ENCODE data around the gene BIRC2. TPM values are rescaled to one million over a fixed set of nuclear protein-coding genes. Genes with fewer than 3 reads are reported as not detected.
A peak's percentile ranks its signal among the peaks of the same experiment; 100 is the strongest.

The BIRC2 gene
- total RNA-seq, 4 donors from 2014 or later = 25.6 to 40.3 (median 33.5) TPM

DNA sequence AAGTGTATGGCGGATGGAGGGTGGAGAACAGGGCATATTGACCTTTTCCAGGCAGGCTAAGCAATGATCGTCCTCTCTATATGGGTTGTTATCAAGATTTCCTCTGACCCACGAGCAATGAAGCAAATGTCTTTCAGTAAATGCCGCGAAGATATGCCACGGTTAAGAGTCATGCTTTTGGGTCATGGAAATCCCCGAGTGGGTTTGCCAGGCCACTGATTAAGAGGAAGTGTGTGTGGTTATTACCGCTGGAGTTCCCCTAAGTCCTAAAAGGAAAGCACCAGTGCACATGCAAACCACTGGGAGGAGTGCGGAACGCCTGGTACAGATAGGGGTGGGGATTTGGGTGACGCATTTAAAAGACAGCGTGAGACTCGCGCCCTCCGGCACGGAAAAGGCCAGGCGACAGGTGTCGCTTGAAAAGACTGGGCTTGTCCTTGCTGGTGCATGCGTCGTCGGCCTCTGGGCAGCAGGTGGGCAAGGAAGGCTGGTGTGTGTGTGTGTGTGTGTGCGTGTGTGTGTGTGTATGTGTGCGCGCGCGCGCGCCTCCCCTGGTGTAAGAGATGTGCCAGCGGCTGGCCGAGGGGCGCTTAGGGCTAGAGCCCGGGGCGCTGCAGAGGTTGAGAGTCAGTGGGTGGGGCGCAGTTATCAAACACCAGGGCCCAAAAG lies 29.8 kb upstream of the BIRC2 start, which contains the start of gene BIRC3:
TSS of gene BIRC3 (plus strand) at position 386 of the 669 bp plus-strand sequence. CDS start 7,026 bp downstream, outside the sequence.
- Histone ChIP-seq H3K4me1 (peaks cover 7 to 78% (median 68%) of the 10 kb centered on the region in 4 donors), H3K4me3 (peak within 1 kb of the TSS; percentile 61 to 80 (median 66)), H3K36me3 (no peaks in the 10 kb centered on the region), H3K27ac (replicated peaks in 1 of 4) (peak within 1 kb of the TSS; percentile 77 to 87 (median 84)), H3K9me3 (no peaks in the 10 kb centered on the region), H3K27me3 (no peaks in the 10 kb centered on the region)
- 1% methylated on average over 34 of the region's 34 CpGs for WGBS
- peak; percentile 93 for DNase-seq (ENCODE audit: extremely low spot score)
- intact Hi-C loops (cut with DNase I) = no loop called here
- peak; percentile 31 to 59 (median 36) for TF ChIP-seq CTCF (IDR thresholded peaks at IDR 0.05)
- peak; percentile 7 for TF ChIP-seq EP300 (IDR thresholded peaks at IDR 0.05)
- peak; percentile 84 to 85 for TF ChIP-seq POLR2AphosphoS5 (IDR thresholded peaks at IDR 0.05)
- no peak for TF ChIP-seq POLR2A (IDR thresholded peaks at IDR 0.05; ENCODE audit: low read depth)

DNA sequence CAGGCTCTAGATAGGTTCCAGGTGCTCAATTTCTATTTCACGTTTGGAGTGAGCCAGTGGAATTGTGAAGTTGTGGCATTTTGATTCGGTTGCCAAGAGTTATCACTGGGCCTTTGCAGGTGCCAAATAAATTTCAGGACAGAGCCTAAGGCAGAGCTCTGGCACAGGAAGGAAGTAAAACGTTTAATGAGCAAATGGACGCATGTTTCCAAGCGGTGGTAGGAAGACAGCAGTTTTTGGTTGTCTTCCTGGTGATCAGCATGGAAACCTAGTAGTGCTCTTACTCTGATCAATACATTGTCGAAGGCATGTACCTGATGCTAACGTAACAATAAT lies 29.3 kb upstream of the BIRC2 start:
- 36% methylated on average over 7 of the region's 7 CpGs for whole genome bisulfite sequencing
- H3K4me1 ChIP-seq = peaks cover 7 to 77% (median 68%) of the 10 kb centered on the region in 4 donors
- no peaks in the 10 kb centered on the region for H3K36me3 ChIP-seq
- intact Hi-C loops (cut with DNase I) = no loop called here
- no peaks in the 10 kb centered on the region for H3K27me3 ChIP-seq
- TF ChIP-seq CTCF (IDR thresholded peaks at IDR 0.05) (no peak), POLR2AphosphoS5 (IDR thresholded peaks at IDR 0.05) (no peak), POLR2A (IDR thresholded peaks at IDR 0.05; ENCODE audit: low read depth) (no peak), EP300 (IDR thresholded peaks at IDR 0.05) (no peak)
- peak overlapping the region; percentile 61 to 80 (median 66) for H3K4me3 ChIP-seq
- peak overlapping the region; percentile 77 to 87 (median 84) for H3K27ac ChIP-seq (replicated peaks in 1 of 4)
- no peaks in the 10 kb centered on the region for H3K9me3 ChIP-seq
- DNase-seq (ENCODE audit: extremely low spot score) = no peak

DNA sequence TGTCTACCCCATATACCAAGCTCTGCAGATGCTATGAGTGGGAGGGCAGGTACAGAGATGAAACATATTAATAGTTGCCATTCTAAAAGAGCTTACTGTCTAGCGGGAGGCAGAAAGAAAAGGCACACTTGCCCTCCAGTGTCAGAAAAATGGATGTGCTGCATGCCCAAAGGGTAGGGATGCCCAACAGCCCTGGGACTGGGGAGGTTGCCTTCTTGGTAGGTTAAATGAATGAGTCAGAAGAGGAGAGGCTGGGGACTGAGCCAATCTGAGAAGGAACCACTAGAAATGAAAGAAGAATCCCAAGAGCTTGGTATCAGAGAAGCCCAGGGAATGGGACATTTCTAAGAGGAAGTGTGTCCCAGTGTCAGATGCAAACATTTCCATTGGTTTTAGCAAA lies 28.5 kb upstream of the BIRC2 start:
- intact Hi-C loops (cut with DNase I) = no loop called here
- Histone ChIP-seq H3K4me3 (peak overlapping the region; percentile 61 to 80 (median 66)), H3K4me1 (peaks cover 7 to 72% (median 62%) of the 10 kb centered on the region in 4 donors), H3K36me3 (no peaks in the 10 kb centered on the region), H3K27ac (replicated peaks in 1 of 4) (peak overlapping the region; percentile 77 to 87 (median 84)), H3K9me3 (no peaks in the 10 kb centered on the region), H3K27me3 (no peaks in the 10 kb centered on the region)
- DNase-seq (ENCODE audit: extremely low spot score) = no peak
- TF ChIP-seq POLR2A (IDR thresholded peaks at IDR 0.05; ENCODE audit: low read depth) = no peak
- no peak for TF ChIP-seq CTCF (IDR thresholded peaks at IDR 0.05)
- WGBS = 79% methylated on average over 1 of the region's 1 CpG

DNA sequence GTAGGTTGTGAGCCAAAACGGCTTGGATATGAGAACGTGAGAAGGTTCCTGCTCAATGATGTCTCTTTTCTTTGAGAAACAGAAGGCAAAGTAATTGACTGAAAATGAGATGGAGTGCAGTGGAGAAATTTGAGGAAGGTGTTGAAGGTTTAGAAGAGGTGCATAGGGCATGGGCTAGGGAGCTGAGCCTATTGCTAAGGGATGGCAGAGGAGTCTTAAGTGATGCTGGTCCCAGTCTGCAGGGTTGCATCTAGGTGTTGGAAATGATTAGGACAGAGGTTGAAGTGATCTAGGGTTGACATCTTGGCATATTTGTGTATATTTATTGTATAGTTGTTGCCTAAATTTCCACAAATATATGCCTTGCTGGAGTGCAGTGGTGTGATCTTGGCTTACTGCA lies 27.5 kb upstream of the BIRC2 start:
- Histone ChIP-seq H3K4me1 (peaks cover 7 to 64% (median 57%) of the 10 kb centered on the region in 4 donors), H3K27me3 (no peaks in the 10 kb centered on the region), H3K27ac (replicated peaks in 1 of 4) (peak overlapping the region; percentile 71 to 87 (median 80)), H3K4me3 (peak overlapping the region in 1 of 4 donors; percentile 21), H3K36me3 (no peaks in the 10 kb centered on the region), H3K9me3 (no peaks in the 10 kb centered on the region)
- intact Hi-C loops (cut with DNase I) = no loop called here
- WGBS = 84% methylated on average over 2 of the region's 2 CpGs
- DNase-seq (ENCODE audit: extremely low spot score) = no peak
- TF ChIP-seq CTCF (IDR thresholded peaks at IDR 0.05) = no peak
- no peak for TF ChIP-seq POLR2A (IDR thresholded peaks at IDR 0.05; ENCODE audit: low read depth)
- no peak for TF ChIP-seq EP300 (IDR thresholded peaks at IDR 0.05)
- TF ChIP-seq POLR2AphosphoS5 (IDR thresholded peaks at IDR 0.05) = no peak
